Iris pigment epithelial cell (primary cell): ENCODE measurements around the gene CRTC2.
"Not testable (repeated sequence)": the region's sequence is repeated elsewhere in the genome, so short reads cannot be mapped to it uniquely, and the experiment has no call there.

Experiments
- DNase-seq: peaks from one replicate; pipeline ENCODE4 v3.0.0-alpha.2; 2011; ENCODE audit warnings: low read depth

CRTC2 gene

GRCh38 chr1:153928245-153928644 lies 30.2 kb downstream of the CRTC2 start:
- DNase-seq = no peak

DNA sequence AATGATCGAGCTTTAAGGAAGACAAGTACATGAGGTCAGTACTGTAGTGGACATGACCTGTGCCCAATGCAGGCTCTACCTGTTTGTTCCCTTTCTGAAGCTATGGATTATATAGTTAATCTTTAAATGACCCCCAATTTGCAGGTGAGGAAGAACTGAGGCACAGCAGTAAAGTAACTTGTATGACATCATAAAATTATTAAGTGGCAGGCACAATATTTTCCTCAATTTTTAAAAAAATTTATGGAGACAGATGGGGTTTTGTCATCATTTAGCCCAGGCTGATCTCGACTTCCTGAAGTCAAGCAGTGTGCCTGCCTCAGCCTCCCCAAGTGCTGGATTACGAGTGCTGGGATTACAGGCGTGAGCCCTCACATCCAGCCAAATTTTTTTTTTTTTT lies 32.0 kb downstream of the CRTC2 start:
- DNase-seq = no peak

DNA sequence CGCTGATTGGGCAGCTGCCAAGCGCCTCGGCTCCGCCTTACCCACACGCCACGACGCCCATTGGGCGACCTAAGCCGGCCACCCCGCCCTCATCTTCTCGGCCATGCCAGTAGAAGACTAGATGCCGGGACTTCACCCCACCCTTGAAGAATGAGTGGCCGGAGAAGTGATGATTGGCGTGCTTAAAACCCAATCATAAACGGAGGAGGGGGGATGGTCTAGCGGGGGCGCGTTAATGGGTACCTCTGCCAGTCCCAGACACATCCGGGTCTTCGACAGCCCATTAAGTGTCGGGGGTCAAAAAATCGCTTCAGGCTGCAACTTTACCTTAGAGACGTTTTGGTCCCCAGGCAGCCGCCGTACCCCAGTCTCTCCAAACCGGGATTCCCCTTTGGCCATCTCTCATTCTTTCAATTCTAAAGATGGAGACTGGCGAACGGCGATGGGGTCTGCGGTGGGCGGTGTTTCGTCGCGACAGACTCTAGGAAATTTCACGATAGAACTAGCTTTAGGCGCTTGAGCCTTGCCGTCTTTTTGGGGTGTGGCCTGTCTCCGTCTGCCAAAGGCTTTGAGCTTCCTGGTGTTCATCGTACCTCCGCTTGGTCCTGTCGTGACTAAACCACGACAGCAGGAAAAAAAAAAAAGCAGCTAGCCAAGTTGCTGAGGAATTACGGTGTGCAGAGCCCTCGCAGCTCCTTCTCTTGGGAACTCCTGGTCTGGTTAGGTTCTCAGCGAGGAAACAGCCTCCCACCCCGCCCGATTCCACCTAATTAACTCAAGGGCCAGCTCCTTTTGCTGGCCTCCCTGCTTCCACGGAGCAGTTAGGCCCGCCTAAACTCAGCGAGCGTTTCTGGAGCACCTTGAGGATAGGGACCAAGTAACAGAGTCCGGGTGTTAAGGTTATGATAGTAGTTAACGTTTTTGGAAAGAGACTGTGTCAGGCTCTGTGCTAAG lies 35.2 kb downstream of the CRTC2 start, which contains the start of gene GATAD2B:
Gene GATAD2B (minus strand): TSS at position 1 of the 954 bp plus-strand sequence. CDS start 94,625 bp downstream, outside the sequence.
- peak; percentile 100 for DNase-seq

- DNase-seq = peak; percentile 12
Observed at GRCh38 chr1:153922076-153922971, 36.1 kb downstream of the CRTC2 start.

GRCh38 chr1:153921803-153922075 lies 36.7 kb downstream of the CRTC2 start:
- DNase-seq = peak; percentile 7

GRCh38 chr1:153921080-153921802 lies 37.2 kb downstream of the CRTC2 start:
- DNase-seq = no peak

DNA sequence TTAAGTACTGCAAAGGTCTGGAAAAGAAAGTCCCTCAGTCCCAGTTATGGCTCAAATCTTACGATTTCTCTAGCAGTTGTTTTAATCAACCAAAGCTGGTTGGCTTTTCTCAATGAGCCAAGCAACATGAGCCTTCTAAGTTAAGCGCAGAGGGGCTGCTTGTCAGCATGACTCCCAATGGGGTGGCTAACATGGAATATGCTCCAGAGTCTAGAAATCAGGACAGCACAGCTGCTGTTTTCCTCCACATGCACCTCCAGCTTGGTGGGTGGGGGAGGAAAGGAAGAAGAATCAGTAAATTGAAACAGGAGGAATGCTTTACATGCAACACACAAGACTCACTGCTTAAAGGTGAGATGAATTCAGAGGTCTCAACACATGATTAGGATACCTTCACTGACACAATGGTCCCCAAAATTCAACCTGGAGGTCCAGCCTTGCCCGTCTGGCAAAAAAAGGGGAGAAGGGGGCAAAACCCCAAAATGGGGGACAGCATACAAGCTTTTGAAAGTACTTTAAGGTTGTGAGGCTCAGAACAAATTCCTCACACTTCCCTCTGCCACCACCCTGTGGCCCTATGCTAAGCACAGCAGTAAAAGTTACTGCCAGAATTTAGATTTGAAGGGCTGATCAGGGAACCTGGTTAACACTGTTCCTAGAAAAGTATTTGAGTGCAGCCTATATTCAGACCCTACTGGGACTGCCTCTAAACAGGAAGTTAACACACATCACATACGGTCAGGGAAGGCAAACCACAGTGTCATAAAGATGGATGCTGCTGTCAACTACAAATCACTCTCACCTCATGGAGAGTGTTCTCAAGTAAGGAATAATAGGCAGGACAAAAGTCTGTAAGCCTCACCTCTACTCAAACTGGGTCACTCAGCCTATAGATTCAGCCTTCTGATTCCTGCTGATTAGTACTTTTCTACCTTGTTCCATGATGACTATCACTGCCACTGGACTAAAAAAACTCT lies 38.2 kb downstream of the CRTC2 start:
- peak; percentile 43 for DNase-seq

GRCh38 chr1:153916297-153916696 lies 42.1 kb downstream of the CRTC2 start:
- DNase-seq = no peak

DNA sequence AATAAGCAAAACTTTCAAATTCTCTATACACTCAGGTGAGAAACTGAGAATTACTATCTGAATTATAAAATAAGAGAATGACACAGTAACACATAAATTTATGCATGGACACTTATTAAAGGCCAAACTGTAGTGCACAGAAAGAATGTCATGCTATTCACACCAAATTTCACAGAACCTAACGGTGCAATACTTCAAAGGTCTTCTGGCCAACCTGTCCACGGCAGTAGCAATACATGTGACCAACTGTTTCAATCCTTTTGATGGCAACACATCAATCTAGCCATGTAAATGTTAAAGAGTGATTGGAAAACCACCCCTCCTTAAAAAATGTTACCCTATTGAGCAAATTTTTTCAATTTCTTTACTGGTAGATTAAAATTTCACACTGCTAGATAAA lies 46.1 kb downstream of the CRTC2 start:
- DNase-seq = no peak

GRCh38 chr1:153910560-153910959 lies 47.9 kb downstream of the CRTC2 start:
- not testable (repeated sequence) for DNase-seq

DNA sequence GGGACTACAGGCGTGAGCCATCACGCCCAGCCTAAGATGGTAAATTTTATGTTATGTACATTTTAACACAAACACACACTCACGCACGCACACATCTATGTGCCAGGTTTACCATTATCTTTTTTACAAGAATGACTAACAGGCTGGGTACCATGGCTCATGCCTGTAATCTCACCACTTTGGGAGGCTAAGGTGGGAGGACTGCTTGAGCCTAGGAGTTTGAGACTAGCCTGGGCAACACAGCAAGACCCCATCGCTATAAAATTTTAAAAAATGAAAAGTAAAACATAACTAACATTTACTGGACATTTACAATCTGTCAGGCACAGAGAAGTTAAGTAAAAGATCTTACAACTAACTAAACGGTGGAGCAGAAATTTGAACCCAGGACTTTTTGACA lies 50.3 kb downstream of the CRTC2 start:
- no peak for DNase-seq

- DNase-seq = no peak
Observed at GRCh38 chr1:153907134-153907533, 51.3 kb downstream of the CRTC2 start.

GRCh38 chr1:153906396-153906795 lies 52.0 kb downstream of the CRTC2 start:
- no peak for DNase-seq

GRCh38 chr1:153905908-153906307 lies 52.5 kb downstream of the CRTC2 start:
- not testable (repeated sequence) for DNase-seq

GRCh38 chr1:153903841-153904455 lies 54.5 kb downstream of the CRTC2 start:
- peak; percentile 21 for DNase-seq

DNA sequence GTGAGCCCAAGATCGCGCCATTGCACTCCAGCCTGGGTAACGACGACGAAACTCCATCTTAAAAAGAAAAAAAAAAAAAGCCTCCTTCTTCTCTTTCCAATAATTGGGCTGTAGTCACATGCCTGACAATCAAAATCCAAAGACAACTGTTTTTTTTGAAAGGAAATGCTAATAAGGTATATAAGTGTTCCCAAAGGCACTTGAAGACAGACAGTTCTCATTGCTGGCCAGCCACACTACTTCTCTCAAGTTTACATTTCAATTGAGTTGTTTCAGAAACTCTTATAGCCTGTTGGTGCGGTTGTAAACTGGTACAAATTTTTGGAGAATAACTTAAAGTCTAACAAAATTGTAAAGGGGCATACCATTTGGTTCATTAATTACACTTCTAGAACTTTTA lies 58.9 kb downstream of the CRTC2 start:
- DNase-seq = no peak
